ENCODE measurements around the gene TEX52.

- TF ChIP-seq EP300 (IDR thresholded peaks at IDR 0.05; ENCODE audit: borderline replicate concordance) (no peak), NFIC (IDR thresholded peaks at IDR 0.05) (no peak), MAX (IDR thresholded peaks at IDR 0.05) (no peak), YY1 (IDR thresholded peaks at IDR 0.05; ENCODE audit: low read depth) (no peak), TCF12 (IDR thresholded peaks at IDR 0.05; ENCODE audit: low read depth) (no peak), TAF1 (IDR thresholded peaks at IDR 0.05; ENCODE audit: low read depth) (no peak), TEAD4 (IDR thresholded peaks at IDR 0.05) (no peak), FOXM1 (IDR thresholded peaks at IDR 0.05; ENCODE audit: borderline replicate concordance, low read depth) (no peak), CREB1 (IDR thresholded peaks at IDR 0.05; ENCODE audit: low read depth) (no peak), CEBPB (IDR thresholded peaks at IDR 0.05) (no peak)
- TF ChIP-seq, protein P1, sequence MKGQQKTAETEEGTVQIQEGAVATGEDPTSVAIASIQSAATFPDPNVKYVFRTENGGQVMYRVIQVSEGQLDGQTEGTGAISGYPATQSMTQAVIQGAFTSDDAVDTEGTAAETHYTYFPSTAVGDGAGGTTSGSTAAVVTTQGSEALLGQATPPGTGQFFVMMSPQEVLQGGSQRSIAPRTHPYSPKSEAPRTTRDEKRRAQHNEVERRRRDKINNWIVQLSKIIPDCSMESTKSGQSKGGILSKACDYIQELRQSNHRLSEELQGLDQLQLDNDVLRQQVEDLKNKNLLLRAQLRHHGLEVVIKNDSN (IDR thresholded peaks at IDR 0.05) = no peak
- TF ChIP-seq, protein P2, sequence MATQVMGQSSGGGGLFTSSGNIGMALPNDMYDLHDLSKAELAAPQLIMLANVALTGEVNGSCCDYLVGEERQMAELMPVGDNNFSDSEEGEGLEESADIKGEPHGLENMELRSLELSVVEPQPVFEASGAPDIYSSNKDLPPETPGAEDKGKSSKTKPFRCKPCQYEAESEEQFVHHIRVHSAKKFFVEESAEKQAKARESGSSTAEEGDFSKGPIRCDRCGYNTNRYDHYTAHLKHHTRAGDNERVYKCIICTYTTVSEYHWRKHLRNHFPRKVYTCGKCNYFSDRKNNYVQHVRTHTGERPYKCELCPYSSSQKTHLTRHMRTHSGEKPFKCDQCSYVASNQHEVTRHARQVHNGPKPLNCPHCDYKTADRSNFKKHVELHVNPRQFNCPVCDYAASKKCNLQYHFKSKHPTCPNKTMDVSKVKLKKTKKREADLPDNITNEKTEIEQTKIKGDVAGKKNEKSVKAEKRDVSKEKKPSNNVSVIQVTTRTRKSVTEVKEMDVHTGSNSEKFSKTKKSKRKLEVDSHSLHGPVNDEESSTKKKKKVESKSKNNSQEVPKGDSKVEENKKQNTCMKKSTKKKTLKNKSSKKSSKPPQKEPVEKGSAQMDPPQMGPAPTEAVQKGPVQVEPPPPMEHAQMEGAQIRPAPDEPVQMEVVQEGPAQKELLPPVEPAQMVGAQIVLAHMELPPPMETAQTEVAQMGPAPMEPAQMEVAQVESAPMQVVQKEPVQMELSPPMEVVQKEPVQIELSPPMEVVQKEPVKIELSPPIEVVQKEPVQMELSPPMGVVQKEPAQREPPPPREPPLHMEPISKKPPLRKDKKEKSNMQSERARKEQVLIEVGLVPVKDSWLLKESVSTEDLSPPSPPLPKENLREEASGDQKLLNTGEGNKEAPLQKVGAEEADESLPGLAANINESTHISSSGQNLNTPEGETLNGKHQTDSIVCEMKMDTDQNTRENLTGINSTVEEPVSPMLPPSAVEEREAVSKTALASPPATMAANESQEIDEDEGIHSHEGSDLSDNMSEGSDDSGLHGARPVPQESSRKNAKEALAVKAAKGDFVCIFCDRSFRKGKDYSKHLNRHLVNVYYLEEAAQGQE (IDR thresholded peaks at IDR 0.05; ENCODE audit: low read depth) = no peak
These were observed 30.1 kb upstream of the TEX52 start for GRCh38 chr12:2886768-2887450.

Measured in Ishikawa (cell line).